SK-N-SH (cell line): ENCODE measurements around the gene KRTAP4-4. TPM values are rescaled to one million over a fixed set of nuclear protein-coding genes. Genes with fewer than 3 reads are reported as not detected.

Source experiments
- CTCF ChIA-PET: fragments of 300-600, 350-600 bp; formaldehyde crosslinking; extraction: SDS; loops from one replicate; lab custom pipeline; 2021; lab: Yijun Ruan, JAX
- POLR2A ChIA-PET: fragments of 350-600 bp; sonication (Branson Sonifier 250); formaldehyde crosslinking; extraction: SDS; loops from one replicate; lab custom pipeline; 2020; ENCODE audit warnings: antibody characterized with exemption, inconsistent platforms; lab: Yijun Ruan, JAX
- DNase-seq: peaks from one replicate; pipeline ENCODE4 v3.0.0; 2012
- H2AFZ ChIP-seq: fragments of 200-600 bp; sonication (generic); 2 replicates; pipeline ENCODE4 v1.8.1; 2016; ENCODE audit warnings: antibody characterized with exemption, mild to moderate bottlenecking, low read depth
- H3F3A ChIP-seq: fragments of 200-600 bp; sonication (generic); replicated peaks from 2 replicates; pipeline ENCODE3; 2016; ENCODE audit warnings: antibody characterized with exemption, mild to moderate bottlenecking; ENCODE audit not compliant: insufficient read depth
- H3K27ac ChIP-seq, 2 experiments: fragments of 200-500 bp in 1 of 2; fragments of 200-600 bp in 1 of 2; sonication (Bioruptor generic) in 1 of 2; sonication (generic), shearing (Covaris generic) in 1 of 2; 2 replicates each; pipeline versions ENCODE4 v1.5.1 to v1.6.1; 2014 to 2016; ENCODE audit warnings: low read depth in 2 of 2, inconsistent platforms in 1 of 2, low read length in 1 of 2, mild to moderate bottlenecking in 1 of 2, mixed read lengths in 1 of 2
- H3K27me3 ChIP-seq: fragments of 200-600 bp; sonication (generic), shearing (Covaris generic); 2 replicates; pipeline ENCODE4 v1.6.1; 2016; ENCODE audit warnings: mixed run types; ENCODE audit not compliant: insufficient read depth
- H3K36me3 ChIP-seq, 2 experiments: fragments of 200-500 bp in 1 of 2; fragments of 200-600 bp in 1 of 2; sonication (Bioruptor generic) in 1 of 2; sonication (generic) in 1 of 2; replicated peaks in 1 of 2; 2 replicates each; pipeline versions ENCODE3 to v1.5.1; 2014 to 2016; ENCODE audit warnings: low read length in 1 of 2, mild to moderate bottlenecking in 1 of 2; ENCODE audit not compliant: insufficient read depth in 2 of 2, control insufficient read depth in 1 of 2
- H3K4me1 ChIP-seq, 2 experiments: fragments of 200-500 bp in 1 of 2; fragments of 200-600 bp in 1 of 2; sonication (Bioruptor generic) in 1 of 2; sonication (generic), shearing (Covaris generic) in 1 of 2; 2 replicates each; pipeline versions ENCODE4 v1.5.1 to v1.6.1; 2014 to 2016; ENCODE audit warnings: low read depth in 1 of 2, low read length in 1 of 2, mixed run types in 1 of 2; ENCODE audit not compliant: insufficient read depth in 2 of 2, control insufficient read depth in 1 of 2
- H3K4me2 ChIP-seq: fragments of 200-600 bp; sonication (generic), shearing (Covaris generic); 2 replicates; pipeline ENCODE4 v1.6.1; 2017; ENCODE audit warnings: mixed run types
- H3K4me3 ChIP-seq, 2 experiments: fragments of 200-500 bp in 1 of 2; fragments of 200-600 bp in 1 of 2; sonication (Bioruptor generic) in 1 of 2; sonication (generic), shearing (Covaris generic) in 1 of 2; 2 replicates each; pipeline versions ENCODE4 v1.5.1 to v1.8.1; 2014 to 2016; ENCODE audit warnings: low read depth in 2 of 2, inconsistent platforms in 1 of 2, low read length in 1 of 2, mild to moderate bottlenecking in 1 of 2, mixed read lengths in 1 of 2, moderate library complexity in 1 of 2
- H3K79me2 ChIP-seq: fragments of 200-600 bp; sonication (generic); 2 replicates; pipeline ENCODE4 v1.8.1; 2017; ENCODE audit warnings: mild to moderate bottlenecking; ENCODE audit not compliant: insufficient read depth
- H3K9ac ChIP-seq: fragments of 200-600 bp; sonication (generic); 2 replicates; pipeline ENCODE4 v1.6.1; 2017; ENCODE audit warnings: mixed run types
- H3K9me2 ChIP-seq: fragments of 200-600 bp; sonication (generic); 2 replicates; pipeline ENCODE4 v1.6.1; 2017; ENCODE audit warnings: mixed run types
- H3K9me3 ChIP-seq: fragments of 200-600 bp; sonication (generic); 2 replicates; pipeline ENCODE4 v1.6.1; 2017; ENCODE audit warnings: mixed run types, mild to moderate bottlenecking, moderate library complexity
- H4K20me1 ChIP-seq: fragments of 200-600 bp; sonication (generic); 2 replicates; pipeline ENCODE4 v1.6.1; 2017; ENCODE audit warnings: mild to moderate bottlenecking, mixed run types; ENCODE audit not compliant: insufficient read depth
- CTCF ChIP-seq: fragments of 200-600 bp; sonication (generic); IDR thresholded peaks from 2 replicates; pipeline ENCODE4 v1.6.1; 2017; ENCODE audit warnings: antibody characterized with exemption, mild to moderate bottlenecking, moderate library complexity
- ELF1 ChIP-seq: IDR thresholded peaks from 2 replicates; pipeline ENCODE4 v1.4.0; 2012
- EZH2phosphoT487 ChIP-seq: fragments of 200-600 bp; sonication (generic); IDR thresholded peaks from 2 replicates; pipeline ENCODE4 v1.6.1; 2017; ENCODE audit warnings: low read depth, mixed run types, mild to moderate bottlenecking, antibody characterized with exemption, moderate library complexity, borderline replicate concordance
- FOSL2 ChIP-seq: IDR thresholded peaks from 2 replicates; pipeline ENCODE4 v1.4.0; 2012; ENCODE audit warnings: low read depth, mild to moderate bottlenecking, moderate library complexity, borderline replicate concordance
- FOXJ3 ChIP-seq: sonication (generic); formaldehyde crosslinking; IDR thresholded peaks from 2 replicates; pipeline ENCODE4 v1.5.1; 2020; ENCODE audit warnings: mild to moderate bottlenecking, missing genetic modification reagents
- FOXM1 ChIP-seq: IDR thresholded peaks from 2 replicates; pipeline ENCODE4 v1.4.0; 2012; ENCODE audit warnings: low read depth, mild to moderate bottlenecking
- GABPA ChIP-seq: IDR thresholded peaks from 2 replicates; pipeline ENCODE4 v1.4.0; 2012; ENCODE audit warnings: low read depth, mild to moderate bottlenecking
- GATA2 ChIP-seq: sonication (generic); formaldehyde crosslinking; IDR thresholded peaks from 2 replicates; pipeline ENCODE4 v1.5.0; 2020; ENCODE audit warnings: mild to moderate bottlenecking, missing genetic modification reagents
- JUND ChIP-seq: IDR thresholded peaks from 2 replicates; pipeline ENCODE4 v1.4.0; 2012
- NFIC ChIP-seq: IDR thresholded peaks from 2 replicates; pipeline ENCODE4 v1.4.0; 2012; ENCODE audit warnings: borderline replicate concordance
- RAD21 ChIP-seq: IDR thresholded peaks from 2 replicates; pipeline ENCODE4 v1.6.1; 2012; ENCODE audit warnings: mild to moderate bottlenecking, low read length
- RCOR1 ChIP-seq: fragments of 150-350 bp; IDR thresholded peaks from 2 replicates; pipeline ENCODE4 v1.6.1; 2017; ENCODE audit warnings: antibody characterized with exemption, low read length
- RFX5 ChIP-seq: IDR thresholded peaks from 2 replicates; pipeline ENCODE4 v1.6.1; 2012; ENCODE audit warnings: mild to moderate bottlenecking, improper control_type of control experiment, low read length
- RXRA ChIP-seq: IDR thresholded peaks from 2 replicates; pipeline ENCODE4 v1.4.0; 2012; ENCODE audit warnings: low read depth, mild to moderate bottlenecking, borderline replicate concordance
- SMC3 ChIP-seq: IDR thresholded peaks from 2 replicates; pipeline ENCODE4 v1.6.1; 2012; ENCODE audit warnings: low read depth, low read length, improper control_type of control experiment
- TCF12 ChIP-seq: IDR thresholded peaks from 2 replicates; pipeline ENCODE4 v1.4.0; 2012
- WGBS: methylation state at CpG from one replicate; pipeline ENCODE4 v1.1.6; 2017; ENCODE audit warnings: low lambda C conversion rate; 5-methylcytosine and 5-hydroxymethylcytosine counted together
- polyA plus RNA-seq, 3 experiments: library from polyadenylated mRNA; depleted of rRNA; stranded (reverse); fragments of >200 nt; gene quantifications; 2 replicates each; pipeline ENCODE4 v1.2.3, GENCODE V29; 2012
- TF ChIP-seq, protein P1 (sequence below): IDR thresholded peaks from 2 replicates; pipeline ENCODE4 v1.4.0; 2012; ENCODE audit warnings: low read depth, borderline replicate concordance
- TF ChIP-seq, protein P2 (sequence below): IDR thresholded peaks from 2 replicates; pipeline ENCODE4 v1.4.0; 2012; ENCODE audit warnings: low read depth

KRTAP4-4 gene
- polyA plus RNA-seq, 1 of the 3 experiments (the other 2 are of a cell fraction) = not detected

DNA sequence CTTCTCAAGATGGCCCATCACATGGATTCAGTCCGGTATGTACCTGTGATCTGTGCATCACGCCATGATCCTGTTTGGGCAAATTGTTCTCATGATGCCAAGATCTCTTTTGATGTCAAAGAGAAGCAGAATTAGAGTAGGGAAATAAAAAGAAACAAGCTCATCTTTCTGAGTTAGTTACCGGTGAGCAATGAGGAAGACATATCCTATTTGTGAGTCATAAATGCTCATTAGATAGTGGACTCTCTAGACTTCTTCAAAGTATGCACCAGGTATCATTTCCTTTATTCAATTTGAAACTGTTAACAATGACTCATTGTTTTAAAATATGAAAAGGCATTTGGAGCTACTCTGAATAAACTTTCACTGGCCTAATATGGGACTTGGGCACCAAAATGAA is 28.6 kb downstream of the KRTAP4-4 start:
- H3K4me2 ChIP-seq = no peak overlapping the region
- H2AFZ ChIP-seq = peak overlapping the region; percentile 33; the same call in 1 of the 2 replicates
- CTCF ChIA-PET = no interaction called here
- H4K20me1 ChIP-seq = no peaks in the 10 kb centered on the region
- no peak overlapping the region for H3K9ac ChIP-seq
- no peaks in the 10 kb centered on the region for H3K9me2 ChIP-seq
- POLR2A ChIA-PET = no interaction called here
- H3K27ac ChIP-seq = peak overlapping the region in 1 of 2 experiments; percentile 6; a peak in 1 of 4 replicates
- H3K79me2 ChIP-seq = no peaks in the 10 kb centered on the region
- H3K36me3 ChIP-seq = no peaks in the 10 kb centered on the region
- no peak for DNase-seq
- 14% methylated on average over 3 of the region's 3 CpGs for WGBS
- no peaks in the 10 kb centered on the region for H3F3A ChIP-seq
- no peaks in the 10 kb centered on the region for H3K9me3 ChIP-seq
- TF ChIP-seq, protein P1, sequence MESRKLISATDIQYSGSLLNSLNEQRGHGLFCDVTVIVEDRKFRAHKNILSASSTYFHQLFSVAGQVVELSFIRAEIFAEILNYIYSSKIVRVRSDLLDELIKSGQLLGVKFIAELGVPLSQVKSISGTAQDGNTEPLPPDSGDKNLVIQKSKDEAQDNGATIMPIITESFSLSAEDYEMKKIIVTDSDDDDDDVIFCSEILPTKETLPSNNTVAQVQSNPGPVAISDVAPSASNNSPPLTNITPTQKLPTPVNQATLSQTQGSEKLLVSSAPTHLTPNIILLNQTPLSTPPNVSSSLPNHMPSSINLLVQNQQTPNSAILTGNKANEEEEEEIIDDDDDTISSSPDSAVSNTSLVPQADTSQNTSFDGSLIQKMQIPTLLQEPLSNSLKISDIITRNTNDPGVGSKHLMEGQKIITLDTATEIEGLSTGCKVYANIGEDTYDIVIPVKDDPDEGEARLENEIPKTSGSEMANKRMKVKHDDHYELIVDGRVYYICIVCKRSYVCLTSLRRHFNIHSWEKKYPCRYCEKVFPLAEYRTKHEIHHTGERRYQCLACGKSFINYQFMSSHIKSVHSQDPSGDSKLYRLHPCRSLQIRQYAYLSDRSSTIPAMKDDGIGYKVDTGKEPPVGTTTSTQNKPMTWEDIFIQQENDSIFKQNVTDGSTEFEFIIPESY = no peak
- TF ChIP-seq FOSL2 (peak; percentile 44; the same call in 1 of the 2 replicates), RCOR1 (no peak), TCF12 (no peak), EZH2phosphoT487 (no peak), FOXM1 (no peak), NFIC (no peak), ELF1 (0 out of 2 replicates have a peak, but pooled peaks have one; percentile 13), CTCF (no peak), GABPA (no peak), RXRA (no peak), RFX5 (no peak), FOXJ3 (CRISPR knock-in tag) (no peak), GATA2 (CRISPR knock-in tag) (no peak), JUND (0 out of 2 replicates have a peak, but pooled peaks have one; percentile 33), SMC3 (no peak), RAD21 (no peak)
- TF ChIP-seq, protein P2, sequence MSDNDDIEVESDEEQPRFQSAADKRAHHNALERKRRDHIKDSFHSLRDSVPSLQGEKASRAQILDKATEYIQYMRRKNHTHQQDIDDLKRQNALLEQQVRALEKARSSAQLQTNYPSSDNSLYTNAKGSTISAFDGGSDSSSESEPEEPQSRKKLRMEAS = no peak
- H3K4me3 ChIP-seq = no peak overlapping the region
- no peaks in the 10 kb centered on the region for H3K27me3 ChIP-seq
- peaks cover 0 to 12% of the 10 kb centered on the region in 2 experiments; a peak in 1 of 4 replicates for H3K4me1 ChIP-seq
